GM04503 (cell line): ENCODE results near the gene CRB2.

Source experiments
- DNase-seq: peaks from one replicate; pipeline ENCODE4 v3.0.0-alpha.2; 2012; ENCODE audit warnings: low read depth

Gene CRB2

GRCh38 chr9:123402981-123403509, 47.0 kb downstream of the CRB2 start:
- no peak for DNase-seq

- no peak for DNase-seq
Observed at GRCh38 chr9:123406016-123406415, 50.0 kb downstream of the CRB2 start.

GRCh38 chr9:123406691-123407216, 50.8 kb downstream of the CRB2 start:
- no peak for DNase-seq

- DNase-seq: no peak
Observed at GRCh38 chr9:123407217-123407851, 51.3 kb downstream of the CRB2 start.

GRCh38 chr9:123408313-123409262, 52.6 kb downstream of the CRB2 start:
- DNase-seq: no peak

- no peak for DNase-seq
Observed at GRCh38 chr9:123410281-123410910, 54.4 kb downstream of the CRB2 start.

- DNase-seq: no peak
Observed at GRCh38 chr9:123411191-123411590, 55.2 kb downstream of the CRB2 start.

GRCh38 chr9:123411636-123412035, 55.6 kb downstream of the CRB2 start:
- DNase-seq: no peak

GRCh38 chr9:123412171-123412820, 56.3 kb downstream of the CRB2 start:
- no peak for DNase-seq

- no peak for DNase-seq
Observed at GRCh38 chr9:123414204-123414603, 58.2 kb downstream of the CRB2 start.

- peak; percentile 14 for DNase-seq
Observed at GRCh38 chr9:123414936-123415930, 59.2 kb downstream of the CRB2 start.

GRCh38 chr9:123416176-123416575, 60.2 kb downstream of the CRB2 start:
- DNase-seq: no peak

- no peak for DNase-seq
Observed at GRCh38 chr9:123417289-123418051, 61.5 kb downstream of the CRB2 start.

GRCh38 chr9:123418052-123418430, 62.0 kb downstream of the CRB2 start:
- no peak for DNase-seq

GRCh38 chr9:123418506-123418905, 62.5 kb downstream of the CRB2 start:
- no peak for DNase-seq

GRCh38 chr9:123419091-123419490, 63.1 kb downstream of the CRB2 start:
- no peak for DNase-seq

- DNase-seq: no peak
Observed at GRCh38 chr9:123419721-123420591, 64.0 kb downstream of the CRB2 start.

GRCh38 chr9:123420592-123421111, 64.7 kb downstream of the CRB2 start:
- DNase-seq: no peak

- no peak for DNase-seq
Observed at GRCh38 chr9:123421186-123421585, 65.2 kb downstream of the CRB2 start.
